T follicular helper cell (primary cell): Measurements from ENCODE around the gene RAB28.

ENCODE experiments used
- DNase-seq: peaks from one replicate; pipeline ENCODE4 v3.0.0-alpha.2; 2020; ENCODE audit warnings: low read depth
- total RNA-seq, 2 experiments: gene quantifications; one replicate each; lab custom pipeline; 2026; lab: John Stamatoyannopoulos, UW

RAB28 gene
- 18.8 to 21.1 reads per million in 2 experiments for total RNA-seq

GRCh38 chr4:13484122-13484748, at the start of gene RAB28:
TSS of gene RAB28 (minus strand) at chr4:13484340.
- DNase-seq = peak; percentile 91

DNA sequence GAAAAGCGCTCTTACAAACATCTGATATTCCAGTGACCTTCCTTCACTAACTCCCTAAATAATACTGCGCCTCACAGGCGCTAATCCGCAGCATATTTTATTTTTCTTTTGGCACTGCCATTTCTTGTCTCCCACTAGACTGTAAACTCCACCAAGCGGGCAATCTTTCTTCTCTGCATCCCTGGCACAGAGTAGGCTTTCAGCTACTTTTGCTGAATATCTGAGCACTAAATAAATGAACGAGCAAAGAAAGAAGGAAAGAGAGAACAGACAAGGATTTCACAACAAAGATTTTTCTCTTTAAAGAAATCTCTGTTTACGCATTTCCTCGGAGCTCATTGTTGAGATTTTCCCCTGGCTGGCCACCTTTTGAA, 47.5 kb upstream of the RAB28 start:
- no peak for DNase-seq

GRCh38 chr4:13530823-13531624, 46.9 kb upstream of the RAB28 start:
- DNase-seq = no peak

DNA sequence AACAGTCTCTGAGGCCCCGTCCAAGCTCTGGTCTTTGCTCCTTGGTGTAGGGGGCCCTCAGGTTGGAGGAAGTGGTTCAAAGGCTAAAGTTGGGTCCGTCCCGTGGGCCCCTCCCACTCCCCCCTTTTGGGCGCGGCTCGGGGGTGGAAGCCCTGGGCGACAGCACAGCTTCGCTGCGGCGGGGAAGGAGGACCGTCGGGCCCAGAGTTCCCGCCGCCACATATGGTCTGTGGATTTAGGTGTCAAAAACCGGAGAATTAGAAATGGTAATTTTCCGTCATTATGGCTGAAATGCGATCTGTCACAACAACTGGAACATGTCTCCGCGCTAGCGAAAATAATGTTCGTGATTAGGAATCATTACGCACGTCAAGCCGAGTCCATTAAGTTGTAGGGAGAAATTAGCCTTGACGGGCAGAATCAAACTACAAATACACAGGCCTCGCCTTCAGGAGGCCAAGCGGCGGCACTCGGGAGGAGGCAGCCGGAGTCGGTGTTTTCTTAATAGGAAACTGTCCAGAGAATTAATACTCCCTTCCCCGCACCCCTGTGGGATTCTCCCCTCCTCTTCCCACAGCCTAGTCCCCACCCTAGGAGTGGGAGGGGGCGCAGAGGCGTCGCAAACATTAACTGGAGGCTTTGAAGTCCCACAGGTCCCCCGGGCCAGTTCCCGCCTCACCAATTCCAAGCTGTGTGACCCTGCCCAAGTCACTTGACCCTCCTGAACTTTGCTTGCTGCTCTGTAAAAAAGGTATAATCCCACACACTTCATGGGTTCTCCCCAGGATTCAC, 45.2 kb upstream of the RAB28 start:
- no peak for DNase-seq

GRCh38 chr4:13528821-13529127, 44.6 kb upstream of the RAB28 start:
- no peak for DNase-seq

DNA sequence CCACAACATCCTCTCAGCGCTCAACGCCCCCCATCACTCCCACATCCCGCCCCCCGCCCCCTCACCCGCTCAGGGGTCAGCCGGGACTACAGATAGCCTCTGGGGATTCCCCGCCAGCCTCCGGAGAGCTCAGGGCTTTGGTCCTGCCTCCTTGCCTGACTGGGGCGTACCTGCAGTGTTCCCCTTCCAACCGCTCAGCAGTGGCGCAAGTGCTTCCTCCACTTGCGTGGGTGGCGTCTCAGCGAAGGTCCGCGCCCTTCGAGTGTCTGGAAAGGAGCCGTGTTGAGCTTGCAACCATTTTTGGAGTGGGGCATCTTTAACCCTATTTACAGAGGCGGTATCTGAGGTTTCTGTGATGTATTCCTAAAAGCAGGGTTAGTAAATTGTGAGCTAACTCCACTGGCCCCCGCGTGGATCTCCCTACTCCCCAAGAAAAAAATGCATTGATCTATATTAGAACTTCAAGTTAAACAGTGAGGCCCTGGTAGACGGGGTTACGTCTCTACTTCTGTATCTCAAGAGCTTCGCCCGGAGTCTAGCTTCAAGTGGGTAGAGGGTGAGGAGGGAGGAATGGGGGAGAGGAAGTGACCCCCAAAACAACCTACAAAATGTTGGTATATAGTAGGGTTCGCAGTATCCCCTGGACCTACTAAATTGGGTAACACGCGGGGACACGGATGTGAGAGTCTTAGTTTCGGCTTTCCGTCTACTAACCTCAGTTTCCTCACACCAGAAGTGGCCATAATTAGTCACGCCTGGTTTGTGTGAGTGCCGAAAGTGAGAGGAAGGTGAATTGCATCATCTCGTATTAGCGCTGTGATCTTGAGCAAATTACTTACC, 44.1 kb upstream of the RAB28 start:
- DNase-seq = no peak

- no peak for DNase-seq
Observed at GRCh38 chr4:13527192-13527980, 43.2 kb upstream of the RAB28 start.

DNA sequence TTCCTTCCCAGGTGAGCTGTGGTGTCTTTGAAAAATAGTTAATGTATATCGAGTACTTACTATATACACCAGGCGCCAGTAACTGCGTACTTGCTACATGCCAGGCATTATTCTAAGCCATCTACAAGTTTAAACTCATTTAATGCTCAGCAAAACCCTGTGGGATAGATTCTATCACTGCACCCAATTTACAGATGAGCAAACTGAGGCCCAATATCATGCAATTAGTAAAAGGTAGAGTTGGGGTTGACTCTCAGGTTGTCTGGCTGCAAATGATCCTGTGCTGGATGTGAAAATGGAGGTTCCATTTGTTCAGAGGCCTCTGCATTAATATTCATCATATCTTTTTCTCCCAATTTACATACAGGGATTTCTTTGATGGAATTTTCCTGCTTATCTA, 42.5 kb upstream of the RAB28 start:
- no peak for DNase-seq

DNA sequence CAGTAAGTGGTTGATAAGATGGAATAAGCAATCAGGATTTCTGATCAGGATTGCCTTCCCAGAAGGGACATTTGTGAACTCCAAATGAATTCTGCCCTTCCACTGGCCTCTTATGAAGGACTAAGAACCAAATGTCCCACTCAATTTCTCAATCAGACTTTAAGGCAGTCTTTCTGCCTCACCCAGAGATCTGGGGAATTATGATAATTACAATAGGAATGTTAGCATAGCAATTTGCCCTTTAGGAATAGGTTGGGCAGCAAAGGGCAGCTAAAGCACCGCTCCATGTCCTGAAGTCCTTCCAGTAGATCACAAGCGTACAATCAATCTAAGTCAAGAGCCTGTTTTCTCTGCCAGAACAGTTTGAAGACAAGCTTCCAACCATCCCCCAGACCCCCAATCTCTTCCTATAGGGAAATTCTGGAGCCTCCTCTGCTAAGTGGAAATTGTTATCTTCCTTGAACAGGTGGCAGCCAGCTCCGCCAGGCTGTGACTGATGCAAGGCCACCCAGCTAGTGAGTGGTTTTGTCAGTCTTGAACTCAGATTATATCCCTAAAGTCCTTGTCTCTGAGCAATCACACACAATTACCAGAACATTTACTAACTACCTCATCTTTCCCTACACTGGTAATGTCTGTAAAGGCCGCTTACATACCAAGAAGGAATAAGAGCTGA, 41.6 kb upstream of the RAB28 start:
- DNase-seq = no peak

- DNase-seq = no peak
Observed at GRCh38 chr4:13524504-13525243, 40.5 kb upstream of the RAB28 start.

GRCh38 chr4:13523591-13524503, 39.7 kb upstream of the RAB28 start:
- no peak for DNase-seq

DNA sequence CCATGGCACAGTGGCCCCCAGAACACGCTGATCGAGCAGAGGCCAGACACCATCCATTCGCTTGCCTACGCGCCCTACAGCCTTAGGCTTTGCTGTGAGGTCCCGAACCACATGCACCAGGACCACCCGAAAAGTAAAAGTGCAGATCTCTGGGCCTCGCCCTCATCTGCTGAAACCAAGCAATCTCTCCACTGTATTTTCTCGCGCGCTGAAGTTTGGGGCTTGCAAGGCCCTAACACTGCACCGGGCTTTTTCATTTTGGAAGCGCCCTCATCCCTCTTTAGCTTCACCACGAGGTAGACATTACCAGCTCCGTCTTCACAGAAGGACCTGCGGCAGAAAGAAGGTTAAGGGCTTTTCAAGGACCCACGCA, 39.0 kb upstream of the RAB28 start:
- DNase-seq = no peak

- no peak for DNase-seq
Observed at GRCh38 chr4:13522282-13523104, 38.4 kb upstream of the RAB28 start.

GRCh38 chr4:13521047-13521446, 36.9 kb upstream of the RAB28 start:
- no peak for DNase-seq

DNA sequence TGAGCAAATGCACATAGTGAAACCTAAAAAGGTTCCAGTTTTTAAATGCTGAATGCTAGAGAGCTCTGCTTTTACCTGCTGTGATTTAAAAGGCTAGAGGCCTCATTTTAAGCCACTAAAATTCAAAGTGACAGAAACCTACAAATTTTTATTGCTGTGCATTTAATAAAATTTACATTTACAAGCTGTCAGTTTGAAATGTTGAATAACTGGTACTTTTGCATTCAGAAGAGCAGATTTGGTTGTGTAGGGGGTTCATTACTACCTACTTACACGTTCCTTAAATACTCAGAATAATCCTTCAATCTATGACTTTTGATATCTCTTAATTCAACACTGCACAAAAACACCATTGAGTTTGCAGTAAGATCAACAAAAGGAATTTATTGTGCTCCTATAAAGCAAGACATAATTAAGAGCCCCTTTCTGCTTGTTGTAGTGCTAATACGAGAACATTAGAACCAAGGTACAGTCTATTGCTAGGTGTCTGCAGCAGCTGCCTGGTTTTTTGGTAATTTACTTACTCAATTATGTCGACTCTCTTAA, 32.2 kb upstream of the RAB28 start:
- DNase-seq = no peak

DNA sequence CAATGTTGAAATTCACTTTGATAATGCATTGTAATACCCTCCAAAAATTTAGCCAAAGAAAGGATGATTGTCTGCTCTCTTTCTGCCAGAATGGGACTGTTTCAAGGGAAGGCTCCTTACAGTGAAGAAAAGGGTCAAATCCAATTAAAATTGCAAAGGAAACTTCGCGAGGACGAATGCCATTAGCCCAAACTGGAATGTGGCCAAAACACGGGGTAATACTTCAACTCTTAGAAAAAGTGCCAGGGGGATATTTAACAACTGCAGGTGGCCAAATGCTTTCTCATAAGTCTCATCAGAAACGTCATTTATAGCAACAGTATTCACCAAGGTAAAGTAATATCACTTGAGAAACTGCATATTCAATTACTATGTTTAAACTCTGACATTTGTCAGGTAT, 31.1 kb upstream of the RAB28 start:
- no peak for DNase-seq

GRCh38 chr4:13514722-13515121, 30.6 kb upstream of the RAB28 start:
- DNase-seq = no peak

- DNase-seq = no peak
Observed at GRCh38 chr4:13511101-13511500, 27.0 kb upstream of the RAB28 start.
